Psoas muscle (tissue), 8 donors: Measurements from ENCODE around the gene SREBF1. TPM values are rescaled to one million over a fixed set of nuclear protein-coding genes. Genes with fewer than 3 reads are reported as not detected.

Experiments
- ATAC-seq, 4 donors: fragments of 200-7000 bp; cut with Tn5 transposase; one replicate each; pipeline ENCODE4 v1.9.1; 2020; ENCODE audit warnings: moderate library complexity in 3 of 4, mild to moderate bottlenecking in 2 of 4
- DNase-seq, 2 donors: peaks; one replicate each; pipeline ENCODE4 v3.0.0-alpha.2; 2020
- H3K27ac ChIP-seq: fragments of 200-600 bp; one replicate; pipeline ENCODE4 v1.8.0; 2022
- H3K27me3 ChIP-seq, 3 donors: fragments of 200-600 bp in 1 of 3; one replicate each; pipeline versions ENCODE4 v1.6.1 to v1.8.0; 2013 to 2022; ENCODE audit warnings: low read length in 2 of 3, mild to moderate bottlenecking in 2 of 3, moderate library complexity in 1 of 3; ENCODE audit not compliant: insufficient read depth in 3 of 3
- H3K36me3 ChIP-seq, 2 donors: fragments of 200-600 bp in 1 of 2; one replicate each; pipeline versions ENCODE4 v1.6.1 to v1.8.0; 2013 to 2022; ENCODE audit warnings: low read depth in 1 of 2, mild to moderate bottlenecking in 1 of 2, moderate library complexity in 1 of 2; ENCODE audit not compliant: insufficient read depth in 1 of 2
- H3K4me1 ChIP-seq: fragments of 200-600 bp; one replicate; pipeline ENCODE4 v1.8.0; 2022
- H3K4me3 ChIP-seq: fragments of 200-600 bp; one replicate; pipeline ENCODE4 v1.8.0; 2022; ENCODE audit warnings: mild to moderate bottlenecking
- H3K9me3 ChIP-seq: fragments of 200-600 bp; one replicate; pipeline ENCODE4 v1.8.0; 2022
- CTCF ChIP-seq: fragments of 200-600 bp; IDR thresholded peaks from one replicate; pipeline ENCODE4 v1.8.0; 2022; ENCODE audit warnings: antibody characterized with exemption
- WGBS, 3 donors: extraction: QIAGEN DNeasy Blood & Tissue Kit; methylation state at CpG; one replicate each; pipeline versions ENCODE4 v1.1.6 to v1.1.7; 2013; 5-methylcytosine and 5-hydroxymethylcytosine counted together
- intact Hi-C, 2 donors: fragments of 100-400 bp; cut with DNase I; formaldehyde crosslinking; loops; one replicate each; pipeline versions ENCODE4 v1.11.0 to v1.14.2; 2022
- polyA plus RNA-seq, 3 donors: library from polyadenylated mRNA; stranded (reverse); fragments of 200-250 nt; gene quantifications; one replicate each; pipeline ENCODE4 v1.2.3, GENCODE V29; 2013
- total RNA-seq, 4 donors: library from RNA; stranded (reverse); fragmentation: NEBNext Ultra II Directional in 2 of 4; extraction: Animal tissue kit (Norgen Biotek cat#: 25700) in 2 of 4; gene quantifications; one replicate each; pipeline versions ENCODE4 v1.2.1 to v1.2.4, GENCODE V29; 2021 to 2023
- donor health status: healthy with polysubstance abuse.
- donor health status: DM: no; HTN: no; CAD: no; lungs with moderate emphysema.
- donor health status: Bipolar disorder and iron deficiency.
- donor health status: healthy.
- donor health status: DM: yes; HTN: yes; CAD: no.
- donor health status: DM: no; HTN: no; CAD: no.
- donor health status: DM: no; HTN: no; CAD: no.
- donor health status: DM: yes; HTN: yes; CAD: no.

The SREBF1 gene
- total and polyA plus RNA-seq, 7 donors: 6.2 to 43.0 (median 19.2) TPM

- intact Hi-C loops: no loop called here
- Histone ChIP-seq H3K27me3 (no peaks in the 10 kb centered on the region), H3K4me3 (no peak overlapping the region), H3K27ac (no peak overlapping the region), H3K4me1 (no peaks in the 10 kb centered on the region), H3K9me3 (no peaks in the 10 kb centered on the region), H3K36me3 (peaks cover 0 to 64% of the 10 kb centered on the region in 2 donors)
- 83 to 92% (median 90%) methylated on average over 3 of the region's 3 CpGs for WGBS, 3 donors
- TF ChIP-seq CTCF: no peak
- DNase-seq (no peak), ATAC-seq (no peak)
Measured at GRCh38 chr17:17866425-17866824, 29.6 kb upstream of the SREBF1 start.

- H3K9me3 ChIP-seq: no peaks in the 10 kb centered on the region
- 83 to 90% (median 88%) methylated on average over 1 of the region's 1 CpG for WGBS, 3 donors
- DNase-seq: no peak
- H3K4me3 ChIP-seq: no peak overlapping the region
- H3K4me1 ChIP-seq: peaks cover 1% of the 10 kb centered on the region
- intact Hi-C loops: no loop called here
- H3K36me3 ChIP-seq: peaks cover 0 to 68% of the 10 kb centered on the region in 2 donors
- H3K27ac ChIP-seq: no peak overlapping the region
- no peaks in the 10 kb centered on the region for H3K27me3 ChIP-seq
- ATAC-seq: no peak
- no peak for TF ChIP-seq CTCF
Measured at GRCh38 chr17:17865035-17865434, 28.2 kb upstream of the SREBF1 start.

- WGBS, 3 donors: 73 to 81% (median 74%) methylated on average over 5 of the region's 5 CpGs
- Histone ChIP-seq H3K27ac (no peak overlapping the region), H3K36me3 (peaks cover 0 to 37% of the 10 kb centered on the region in 2 donors), H3K9me3 (no peaks in the 10 kb centered on the region), H3K27me3 (no peaks in the 10 kb centered on the region), H3K4me1 (peaks cover 4% of the 10 kb centered on the region), H3K4me3 (no peak overlapping the region)
- DNase-seq (no peak), ATAC-seq (no peak)
- no peak for TF ChIP-seq CTCF
- intact Hi-C loops: loop anchor here (1.0 to 5.0 kb wide), 3 partner anchors 48 to 183 kb away; partner anchors contain the start of gene RAI1 (in 1 of the 2)
Measured at GRCh38 chr17:17860766-17861107, 24.0 kb upstream of the SREBF1 start.

- H3K36me3 ChIP-seq: peaks cover 0 to 31% of the 10 kb centered on the region in 2 donors
- no peaks in the 10 kb centered on the region for H3K27me3 ChIP-seq
- no peaks in the 10 kb centered on the region for H3K9me3 ChIP-seq
- intact Hi-C loops: loop anchor here (1.0 to 5.0 kb wide), 3 partner anchors 48 to 183 kb away; partner anchors contain the start of gene RAI1 (in 1 of the 2)
- WGBS, 3 donors: 27 to 35% (median 29%) methylated on average over 9 of the region's 9 CpGs
- peak; percentile 65 to 83 for DNase-seq
- no peak overlapping the region for H3K4me3 ChIP-seq
- H3K27ac ChIP-seq: peak overlapping the region; percentile 5
- H3K4me1 ChIP-seq: peaks cover 4% of the 10 kb centered on the region
- peak; percentile 92 to 97 (median 93) for ATAC-seq
- TF ChIP-seq CTCF: peak; percentile 94
Measured at GRCh38 chr17:17859909-17860765, 23.4 kb upstream of the SREBF1 start.
